HCT116 (cell line): ENCODE measurements around the gene ZBED6. TPM values are rescaled to one million over a fixed set of nuclear protein-coding genes. Genes with fewer than 3 reads are reported as not detected.

ENCODE experiments used
- ATAC-seq: fragments of 200-7000 bp; cut with Tn5 transposase; 2 replicates; pipeline ENCODE4 v1.9.1; 2020; ENCODE audit warnings: mild to moderate bottlenecking, moderate library complexity
- BruUV-seq: library from RNA; stranded (reverse); fragments of 400-500 nt; replicated peaks from 2 replicates; lab custom pipeline; 2021; lab: Mats Ljungman, UMichigan
- CTCF ChIA-PET: fragments of 300-600 bp; sonication (Branson Sonifier 250); formaldehyde crosslinking; loops from one replicate; lab custom pipeline; 2021; ENCODE audit warnings: antibody characterized with exemption; lab: Charles Lee
- POLR2A ChIA-PET: fragments of 300-600, 350-600 bp; sonication (Branson Sonifier 250); formaldehyde crosslinking; loops from one replicate; lab custom pipeline; 2021; ENCODE audit warnings: antibody characterized with exemption; lab: Charles Lee
- RAD21 ChIA-PET, 2 experiments: fragments of 300-600 bp; sonication (Branson Sonifier 250); formaldehyde crosslinking; loops; one replicate each; lab custom pipeline; 2023; ENCODE audit warnings: low total read pairs in 2 of 2; ENCODE audit not compliant: uncharacterized antibody in 2 of 2, unreplicated experiment in 2 of 2, low non-redundant PET in 1 of 2; lab: Charles Lee
- DNase-seq: peaks from one replicate; pipeline ENCODE4 v3.0.0-alpha.2; 2010; ENCODE audit warnings: low read depth, low spot score
- H2AFZ ChIP-seq: fragments of 200-600 bp; shearing (Covaris generic), sonication (generic); 2 replicates; pipeline ENCODE4 v1.6.1; 2017; ENCODE audit warnings: low read depth, mixed run types, mixed read lengths, antibody characterized with exemption, low read length; ENCODE audit not compliant: poor library complexity, severe bottlenecking
- H3K27ac ChIP-seq: 2 replicates; pipeline ENCODE4 v1.5.1; 2012; ENCODE audit warnings: low read depth, low read length
- H3K27me3 ChIP-seq: fragments of 200-600 bp; sonication (generic); 2 replicates; pipeline ENCODE4 v1.6.1; 2016; ENCODE audit warnings: mixed run types, low read length, mixed read lengths; ENCODE audit not compliant: insufficient read depth
- H3K36me3 ChIP-seq, 2 experiments: fragments of 200-500 bp in 1 of 2; fragments of 200-600 bp in 1 of 2; sonication (Bioruptor generic) in 1 of 2; sonication (generic) in 1 of 2; 2 replicates each; pipeline versions ENCODE4 v1.5.1 to v1.6.1; 2014 to 2016; ENCODE audit warnings: low read length in 2 of 2, inconsistent platforms in 1 of 2, mixed read lengths in 1 of 2, mixed run types in 1 of 2; ENCODE audit not compliant: insufficient read depth in 2 of 2, control insufficient read depth in 1 of 2
- H3K4me1 ChIP-seq, 2 experiments: fragments of 200-600 bp in 1 of 2; sonication (generic) in 1 of 2; 2 replicates each; pipeline versions ENCODE4 v1.5.1 to v1.6.1; 2012 to 2017; ENCODE audit warnings: low read length in 2 of 2, inconsistent platforms in 1 of 2, mild to moderate bottlenecking in 1 of 2, mixed read lengths in 1 of 2, mixed run types in 1 of 2, moderate library complexity in 1 of 2; ENCODE audit not compliant: insufficient read depth in 2 of 2, control insufficient read depth in 1 of 2
- H3K4me2 ChIP-seq: fragments of 200-600 bp; sonication (generic); 2 replicates; pipeline ENCODE4 v1.6.1; 2017; ENCODE audit warnings: mixed run types, low read length, mixed read lengths
- H3K4me3 ChIP-seq, 2 experiments: fragments of 200-600 bp in 1 of 2; sonication (generic) in 1 of 2; replicated peaks in 1 of 2; 2 replicates each; pipeline ENCODE4 v1.5.1; 2011 to 2016; ENCODE audit warnings: low read length in 2 of 2, control low read depth in 1 of 2, low read depth in 1 of 2, mild to moderate bottlenecking in 1 of 2, mixed read lengths in 1 of 2, mixed run types in 1 of 2
- H3K79me2 ChIP-seq: fragments of 200-600 bp; sonication (generic); 2 replicates; pipeline ENCODE4 v1.6.1; 2017; ENCODE audit warnings: mild to moderate bottlenecking, mixed run types, low read length, moderate library complexity, mixed read lengths; ENCODE audit not compliant: insufficient read depth
- H3K9ac ChIP-seq: fragments of 200-600 bp; sonication (generic); 2 replicates; pipeline ENCODE4 v1.6.1; 2016; ENCODE audit warnings: low read length, mixed read lengths
- H3K9me2 ChIP-seq: fragments of 200-600 bp; sonication (generic), shearing (Covaris generic); 2 replicates; pipeline ENCODE4 v1.6.1; 2017; ENCODE audit warnings: mixed run types, mild to moderate bottlenecking, moderate library complexity; ENCODE audit not compliant: insufficient read depth
- H3K9me3 ChIP-seq, 2 experiments: fragments of 200-500 bp in 1 of 2; fragments of 200-600 bp in 1 of 2; sonication (Bioruptor generic) in 1 of 2; sonication (generic) in 1 of 2; 2 replicates each; pipeline ENCODE4 v1.6.1; 2014 to 2017; ENCODE audit warnings: low read length in 2 of 2, mixed read lengths in 2 of 2, inconsistent platforms in 1 of 2, low read depth in 1 of 2, mild to moderate bottlenecking in 1 of 2, mixed run types in 1 of 2, moderate library complexity in 1 of 2; ENCODE audit not compliant: control insufficient read depth in 1 of 2, insufficient read depth in 1 of 2
- H4K20me1 ChIP-seq: fragments of 200-600 bp; sonication (generic), shearing (Covaris generic); 2 replicates; pipeline ENCODE4 v1.6.1; 2017; ENCODE audit warnings: mixed run types, mild to moderate bottlenecking, moderate library complexity; ENCODE audit not compliant: insufficient read depth
- CBX3 ChIP-seq: IDR thresholded peaks from 2 replicates; pipeline ENCODE4 v1.6.1; 2012; ENCODE audit warnings: low read depth
- CTCF ChIP-seq, 3 experiments: fragments of 200-600 bp in 1 of 3; sonication (generic) in 1 of 3; IDR thresholded peaks in 2 of 3; conservative IDR thresholded peaks in 1 of 3; 2 replicates each; pipeline ENCODE4 v1.5.1; 2012 to 2017; ENCODE audit warnings: low read depth in 2 of 3, low read length in 2 of 3, antibody characterized with exemption in 1 of 3, borderline replicate concordance in 1 of 3, control low read depth in 1 of 3, mild to moderate bottlenecking in 1 of 3, mixed read lengths in 1 of 3, mixed run types in 1 of 3, moderate library complexity in 1 of 3; ENCODE audit not compliant: insufficient read depth in 1 of 3
- FOSL1 ChIP-seq: IDR thresholded peaks from 2 replicates; pipeline ENCODE4 v1.6.1; 2012; ENCODE audit warnings: low read depth
- MAX ChIP-seq: IDR thresholded peaks from 2 replicates; pipeline ENCODE4 v1.6.1; 2012
- RAD21 ChIP-seq: IDR thresholded peaks from 2 replicates; pipeline ENCODE4 v1.6.1; 2012; ENCODE audit warnings: low read depth, mild to moderate bottlenecking
- SIN3A ChIP-seq: IDR thresholded peaks from 2 replicates; pipeline ENCODE4 v1.6.1; 2012; ENCODE audit warnings: low read depth
- YY1 ChIP-seq: IDR thresholded peaks from 2 replicates; pipeline ENCODE4 v1.6.1; 2011; ENCODE audit warnings: low read length, low read depth, moderate library complexity, mild to moderate bottlenecking; ENCODE audit not compliant: insufficient replicate concordance; ENCODE audit errors: extremely low read depth
- ZNF274 ChIP-seq: fragments of 200-500 bp; sonication (Bioruptor generic); IDR thresholded peaks from 2 replicates; pipeline ENCODE4 v1.6.1; 2014; ENCODE audit warnings: mild to moderate bottlenecking, low read depth, low read length, inconsistent platforms
- intact Hi-C: fragments of 100-400 bp; cut with micrococcal nuclease; formaldehyde crosslinking; loops from 2 replicates; pipeline ENCODE4 v1.10.0; 2022
- total RNA-seq: library from RNA; stranded (reverse); gene quantifications from one replicate; pipeline ENCODE4 v1.2.1, GENCODE V29; 2021; ENCODE audit not compliant: unreplicated experiment
- TF ChIP-seq, protein P1 (sequence below): IDR thresholded peaks from 2 replicates; pipeline ENCODE4 v1.6.1; 2011; ENCODE audit warnings: mild to moderate bottlenecking, low read length, moderate library complexity; ENCODE audit not compliant: insufficient replicate concordance; ENCODE audit errors: extremely low read depth

ZBED6 gene
- total RNA-seq, 1 experiment from 2014 or later = 26.9 TPM

DNA sequence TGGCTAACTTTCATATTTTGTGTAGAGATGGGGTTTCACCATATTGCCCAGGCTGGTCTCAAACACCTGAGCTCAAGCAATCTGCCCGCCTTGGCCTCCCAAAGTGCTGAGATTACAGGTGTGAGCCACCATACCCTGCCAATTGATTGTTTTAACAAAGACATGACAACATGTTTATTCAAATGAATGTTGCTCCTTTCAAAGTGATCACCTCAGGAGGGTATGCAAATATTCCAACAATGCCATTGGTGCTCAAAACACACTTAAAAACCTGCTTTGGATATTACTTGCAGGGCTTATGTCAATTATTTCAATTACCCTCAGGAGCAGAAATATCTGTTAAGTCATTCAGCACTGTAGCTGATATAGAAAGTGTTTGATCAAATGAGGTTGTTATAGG, 22.6 kb upstream of the ZBED6 start:
- ATAC-seq (no peak), DNase-seq (no peak)
- H3K79me2 ChIP-seq = no peaks in the 10 kb centered on the region
- CTCF ChIA-PET = no interaction called here
- H3K36me3 ChIP-seq = no peaks in the 10 kb centered on the region
- H3K4me1 ChIP-seq = no peaks in the 10 kb centered on the region; a peak in 1 of 4 replicates
- H4K20me1 ChIP-seq = no peaks in the 10 kb centered on the region; the same call in 1 of the 2 replicates
- no peaks in the 10 kb centered on the region for H3K9me3 ChIP-seq
- TF ChIP-seq SIN3A (no peak), FOSL1 (no peak), CBX3 (no peak), YY1 (no peak), ZNF274 (no peak), MAX (no peak)
- TF ChIP-seq, protein P1, sequence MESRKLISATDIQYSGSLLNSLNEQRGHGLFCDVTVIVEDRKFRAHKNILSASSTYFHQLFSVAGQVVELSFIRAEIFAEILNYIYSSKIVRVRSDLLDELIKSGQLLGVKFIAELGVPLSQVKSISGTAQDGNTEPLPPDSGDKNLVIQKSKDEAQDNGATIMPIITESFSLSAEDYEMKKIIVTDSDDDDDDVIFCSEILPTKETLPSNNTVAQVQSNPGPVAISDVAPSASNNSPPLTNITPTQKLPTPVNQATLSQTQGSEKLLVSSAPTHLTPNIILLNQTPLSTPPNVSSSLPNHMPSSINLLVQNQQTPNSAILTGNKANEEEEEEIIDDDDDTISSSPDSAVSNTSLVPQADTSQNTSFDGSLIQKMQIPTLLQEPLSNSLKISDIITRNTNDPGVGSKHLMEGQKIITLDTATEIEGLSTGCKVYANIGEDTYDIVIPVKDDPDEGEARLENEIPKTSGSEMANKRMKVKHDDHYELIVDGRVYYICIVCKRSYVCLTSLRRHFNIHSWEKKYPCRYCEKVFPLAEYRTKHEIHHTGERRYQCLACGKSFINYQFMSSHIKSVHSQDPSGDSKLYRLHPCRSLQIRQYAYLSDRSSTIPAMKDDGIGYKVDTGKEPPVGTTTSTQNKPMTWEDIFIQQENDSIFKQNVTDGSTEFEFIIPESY = no peak
- H3K9me2 ChIP-seq = no peaks in the 10 kb centered on the region
- H3K4me2 ChIP-seq = no peak overlapping the region
- intact Hi-C loops = no loop called here
- H3K4me3 ChIP-seq = no peak overlapping the region
- H3K27me3 ChIP-seq = peaks cover 15% of the 10 kb centered on the region; the same call in 1 of the 2 replicates
- RAD21 ChIA-PET = no interaction called here
- H3K27ac ChIP-seq = no peak overlapping the region
- H3K9ac ChIP-seq = no peak overlapping the region
- H2AFZ ChIP-seq = no peak overlapping the region
- POLR2A ChIA-PET = no interaction called here
- no TSS peak for BruUV-seq

GRCh38 chr1:203776636-203777035, 18.8 kb upstream of the ZBED6 start:
- Histone ChIP-seq H3K4me3 (no peak overlapping the region), H3K9ac (no peak overlapping the region), H3K9me3 (no peaks in the 10 kb centered on the region), H3K4me1 (no peaks in the 10 kb centered on the region), H3K4me2 (no peak overlapping the region), H3K9me2 (no peaks in the 10 kb centered on the region), H3K27me3 (peaks cover 4% of the 10 kb centered on the region; the same call in 1 of the 2 replicates), H3K36me3 (no peaks in the 10 kb centered on the region), H3K27ac (no peak overlapping the region), H4K20me1 (no peaks in the 10 kb centered on the region; the same call in 1 of the 2 replicates), H3K79me2 (no peaks in the 10 kb centered on the region), H2AFZ (peak overlapping the region; percentile 7)
- intact Hi-C loops = no loop called here
- DNase-seq (no peak), ATAC-seq (peak; percentile 87)
- peak; percentile 12 to 35 (median 12); a peak in 3 of 6 replicates for TF ChIP-seq CTCF (IDR thresholded peaks at IDR 0.05 in 2 of 3, conservative IDR thresholded peaks at IDR 0.05 in 1 of 3; ENCODE audit: borderline replicate concordance in 1 of 3, insufficient read depth in 1 of 3, low read depth in 2 of 3, low read length in 2 of 3)
- peak; percentile 65 for TF ChIP-seq RAD21
- TF ChIP-seq ZNF274 = no peak
- RAD21 ChIA-PET = no interaction called here
- POLR2A ChIA-PET = no interaction called here
- CTCF ChIA-PET = interaction anchor here (0.5 kb wide), 1 partner anchor 8 kb away, joined by 3 read pairs; no protein-coding TSS in a partner anchor
- BruUV-seq = no TSS peak
